ENCODE data around the gene BTBD6. TPM values are rescaled to one million over a fixed set of nuclear protein-coding genes. Genes with fewer than 3 reads are reported as not detected.

Gene BTBD6
- total RNA-seq, 4 donors from 2014 or later, result 44.5 to 70.6 (median 62.6) TPM

DNA sequence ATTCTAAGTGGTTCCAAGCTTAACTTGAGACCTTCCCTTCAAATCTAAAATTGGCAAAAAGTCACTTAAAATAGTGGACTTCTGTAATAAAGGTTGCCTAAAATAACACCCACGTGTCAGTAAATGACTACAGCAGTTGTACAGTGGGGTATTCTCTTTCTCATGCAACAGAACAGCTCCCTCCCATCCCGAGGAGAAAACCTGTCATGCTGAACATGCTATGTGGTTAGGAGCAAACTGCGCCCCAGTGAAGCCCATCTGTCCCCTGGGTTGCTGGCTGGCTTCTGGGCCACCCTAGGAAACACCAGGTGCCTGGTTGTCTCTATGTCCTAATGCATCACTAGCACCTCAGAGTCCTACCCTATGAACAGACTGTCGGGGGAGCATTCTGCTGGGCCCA lies 2.7 kb downstream of the BTBD6 start:
- 65 to 79% methylated on average over 4 of the region's 4 CpGs for WGBS, 2 donors
- intact Hi-C loops (cut with DNase I; ENCODE audit: low total_unique reads), result no loop called here
- no peak for DNase-seq (ENCODE audit: low spot score in 2 of 2)
- TF ChIP-seq, protein P1, sequence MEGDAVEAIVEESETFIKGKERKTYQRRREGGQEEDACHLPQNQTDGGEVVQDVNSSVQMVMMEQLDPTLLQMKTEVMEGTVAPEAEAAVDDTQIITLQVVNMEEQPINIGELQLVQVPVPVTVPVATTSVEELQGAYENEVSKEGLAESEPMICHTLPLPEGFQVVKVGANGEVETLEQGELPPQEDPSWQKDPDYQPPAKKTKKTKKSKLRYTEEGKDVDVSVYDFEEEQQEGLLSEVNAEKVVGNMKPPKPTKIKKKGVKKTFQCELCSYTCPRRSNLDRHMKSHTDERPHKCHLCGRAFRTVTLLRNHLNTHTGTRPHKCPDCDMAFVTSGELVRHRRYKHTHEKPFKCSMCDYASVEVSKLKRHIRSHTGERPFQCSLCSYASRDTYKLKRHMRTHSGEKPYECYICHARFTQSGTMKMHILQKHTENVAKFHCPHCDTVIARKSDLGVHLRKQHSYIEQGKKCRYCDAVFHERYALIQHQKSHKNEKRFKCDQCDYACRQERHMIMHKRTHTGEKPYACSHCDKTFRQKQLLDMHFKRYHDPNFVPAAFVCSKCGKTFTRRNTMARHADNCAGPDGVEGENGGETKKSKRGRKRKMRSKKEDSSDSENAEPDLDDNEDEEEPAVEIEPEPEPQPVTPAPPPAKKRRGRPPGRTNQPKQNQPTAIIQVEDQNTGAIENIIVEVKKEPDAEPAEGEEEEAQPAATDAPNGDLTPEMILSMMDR (IDR thresholded peaks at IDR 0.05), result no peak
- TF ChIP-seq POLR2A (IDR thresholded peaks at IDR 0.05), result no peak
- H3K4me3 ChIP-seq (ENCODE audit: low read depth, poor library complexity, severe bottlenecking), result no peak overlapping the region

DNA sequence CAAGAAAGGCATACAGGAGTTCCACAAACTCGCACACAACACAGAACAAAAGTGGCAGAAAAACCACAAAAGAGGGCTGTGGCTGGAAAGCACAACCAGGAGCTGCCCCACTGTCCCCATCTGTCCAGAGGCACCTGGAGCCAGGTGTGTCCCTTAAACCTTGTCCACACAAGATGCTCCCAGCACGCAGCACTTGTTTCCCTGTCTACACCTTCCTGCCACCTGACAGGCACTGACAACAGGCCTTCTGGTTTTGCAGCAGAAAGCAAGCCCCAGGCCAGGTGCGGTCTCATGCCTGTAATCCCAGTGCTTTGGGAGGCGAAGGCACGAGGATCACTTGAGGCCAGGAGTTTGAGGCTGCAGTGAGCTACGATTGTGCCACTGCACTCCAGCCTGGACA lies 3.6 kb downstream of the BTBD6 start:
- WGBS, 2 donors, result 90 to 93% methylated on average over 6 of the region's 6 CpGs
- intact Hi-C loops (cut with DNase I; ENCODE audit: low total_unique reads), result no loop called here
- TF ChIP-seq POLR2A (IDR thresholded peaks at IDR 0.05), result no peak
- TF ChIP-seq, protein P1 (IDR thresholded peaks at IDR 0.05), result no peak
- H3K4me3 ChIP-seq (ENCODE audit: low read depth, poor library complexity, severe bottlenecking), result no peak overlapping the region
- no peak for DNase-seq (ENCODE audit: low spot score in 2 of 2)

DNA sequence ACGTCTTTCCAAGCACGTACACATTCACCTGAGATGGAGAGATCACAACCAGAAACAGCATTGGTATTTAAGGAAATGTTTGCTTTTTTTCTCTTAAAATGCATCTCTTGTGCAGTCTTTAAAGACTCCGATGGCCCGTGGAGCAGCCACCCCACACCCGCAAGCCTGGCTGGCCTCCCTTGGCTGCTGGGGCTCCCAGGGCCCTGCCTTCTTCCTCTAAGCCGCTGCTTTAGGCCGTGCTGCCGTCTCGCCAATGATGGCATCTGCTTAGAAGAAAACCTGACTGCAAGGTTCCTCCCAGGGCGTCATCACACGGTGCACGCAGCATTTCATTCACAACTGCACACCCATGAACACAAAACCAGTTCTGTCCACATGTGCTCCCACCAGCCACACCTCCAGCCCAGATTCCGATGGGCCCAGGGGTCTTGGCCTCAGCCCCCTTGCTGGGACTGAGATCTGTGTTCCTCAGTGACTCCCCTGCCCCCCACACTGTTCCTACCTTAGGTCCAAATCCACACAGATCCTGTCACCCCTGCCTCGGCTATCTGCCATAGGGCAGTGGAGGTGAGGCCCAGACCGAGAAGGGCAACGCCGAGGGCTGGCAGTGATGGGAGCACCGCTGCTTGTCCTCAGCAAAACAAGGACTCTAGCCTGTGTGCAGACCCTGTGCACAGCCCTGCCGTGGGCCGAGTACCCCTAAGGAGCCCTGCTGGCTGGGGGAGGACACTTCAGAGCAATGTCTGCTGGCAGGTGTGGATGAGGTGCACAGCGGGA lies 4.4 kb downstream of the BTBD6 start:
- H3K4me3 ChIP-seq (ENCODE audit: low read depth, poor library complexity, severe bottlenecking), result no peak overlapping the region
- TF ChIP-seq POLR2A (IDR thresholded peaks at IDR 0.05), result no peak
- TF ChIP-seq, protein P1 (IDR thresholded peaks at IDR 0.05), result no peak
- DNase-seq (ENCODE audit: low spot score in 2 of 2), result no peak
- 86 to 87% methylated on average over 21 of the region's 21 CpGs for WGBS, 2 donors
- intact Hi-C loops (cut with DNase I; ENCODE audit: low total_unique reads), result no loop called here

DNA sequence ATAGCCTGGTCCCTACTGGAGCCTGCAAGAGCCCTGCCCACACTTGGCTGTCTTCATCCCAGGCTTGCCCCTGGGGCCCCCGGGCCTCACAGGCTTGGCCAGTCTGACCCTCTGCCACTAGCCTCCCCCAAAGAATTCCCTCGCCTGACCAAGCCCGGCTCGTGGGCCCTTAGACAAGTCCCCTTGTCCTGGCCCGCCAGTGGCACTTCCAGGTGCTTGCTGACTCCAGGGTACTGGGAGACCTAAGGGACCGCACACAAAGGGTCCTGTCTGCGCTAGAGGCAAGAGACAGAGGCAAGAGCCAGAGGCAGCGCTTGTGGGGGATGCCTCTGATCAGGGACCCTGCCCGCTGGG lies 5.0 kb downstream of the BTBD6 start:
- intact Hi-C loops (cut with DNase I; ENCODE audit: low total_unique reads), result no loop called here
- no peak for DNase-seq (ENCODE audit: low spot score in 2 of 2)
- WGBS, 2 donors, result 93 to 96% methylated on average over 8 to 9 of the region's 9 CpGs
- H3K4me3 ChIP-seq (ENCODE audit: low read depth, poor library complexity, severe bottlenecking), result no peak overlapping the region
- TF ChIP-seq POLR2A (IDR thresholded peaks at IDR 0.05), result no peak
- TF ChIP-seq, protein P1 (IDR thresholded peaks at IDR 0.05), result no peak

DNA sequence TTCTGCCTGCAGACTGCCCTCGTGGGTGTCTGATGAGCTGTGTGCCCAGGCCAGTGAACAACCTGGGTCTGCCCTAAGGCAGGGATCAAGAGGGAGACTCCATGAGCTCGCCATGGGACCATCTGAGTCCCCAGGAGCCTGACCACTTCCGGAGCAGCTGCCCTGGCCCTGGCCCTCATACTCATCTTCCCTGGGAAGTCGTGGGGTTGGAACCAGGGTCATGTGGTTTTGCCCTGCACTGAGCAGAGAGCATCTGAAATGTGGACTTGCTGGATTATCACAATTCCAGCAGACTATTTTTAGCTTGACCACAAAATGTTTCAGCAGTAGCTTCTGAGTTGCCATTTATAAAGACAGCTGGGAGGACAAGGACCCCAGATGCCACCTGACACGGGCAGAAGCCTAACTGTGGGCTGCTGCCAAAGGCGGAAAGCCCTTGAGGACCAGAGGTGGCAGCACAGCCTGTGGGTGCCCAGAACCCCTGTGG lies 6.7 kb downstream of the BTBD6 start:
- intact Hi-C loops (cut with DNase I; ENCODE audit: low total_unique reads), result no loop called here
- WGBS, 2 donors, result 66 to 79% methylated on average over 2 to 5 of the region's 6 CpGs
- no peak for DNase-seq (ENCODE audit: low spot score in 2 of 2)
- no peak overlapping the region for H3K4me3 ChIP-seq (ENCODE audit: low read depth, poor library complexity, severe bottlenecking)
- TF ChIP-seq, protein P1 (IDR thresholded peaks at IDR 0.05), result no peak
- no peak for TF ChIP-seq POLR2A (IDR thresholded peaks at IDR 0.05)
